Measurements from ENCODE around the gene SPRY1.

Gene SPRY1

GRCh38 chr4:123408471-123409084, 12.0 kb downstream of the SPRY1 start:
- Histone ChIP-seq H3K27me3 (ENCODE audit: control insufficient read depth in 2 of 2, insufficient read depth in 2 of 2, low read length in 2 of 2) (no peaks in the 10 kb centered on the region), H3K36me3 (ENCODE audit: control insufficient read depth in 2 of 2, insufficient read depth in 2 of 2, low read length in 2 of 2) (peaks cover 0 to 5% of the 10 kb centered on the region in 2 donors), H3K27ac (ENCODE audit: low read depth in 2 of 2, low read length in 2 of 2) (no peak overlapping the region), H3K4me3 (ENCODE audit: low read length in 2 of 2) (no peak overlapping the region), H3K4me1 (ENCODE audit: control insufficient read depth in 2 of 2, insufficient read depth in 2 of 2, low read length in 2 of 2) (peaks cover 4 to 9% of the 10 kb centered on the region in 2 donors), H3K9ac (ENCODE audit: low read depth in 1 of 2, low read length in 2 of 2) (no peak overlapping the region), H3K9me3 (ENCODE audit: control insufficient read depth in 2 of 2, low read length in 2 of 2) (no peaks in the 10 kb centered on the region)

GRCh38 chr4:123409334-123409733, 12.7 kb downstream of the SPRY1 start:
- peaks cover 7 to 9% of the 10 kb centered on the region in 2 donors for H3K4me1 ChIP-seq (ENCODE audit: control insufficient read depth in 2 of 2, insufficient read depth in 2 of 2, low read length in 2 of 2)
- no peaks in the 10 kb centered on the region for H3K27me3 ChIP-seq (ENCODE audit: control insufficient read depth in 2 of 2, insufficient read depth in 2 of 2, low read length in 2 of 2)
- H3K36me3 ChIP-seq (ENCODE audit: control insufficient read depth in 2 of 2, insufficient read depth in 2 of 2, low read length in 2 of 2) = peaks cover 0 to 4% of the 10 kb centered on the region in 2 donors
- H3K27ac ChIP-seq (ENCODE audit: low read depth in 2 of 2, low read length in 2 of 2) = no peak overlapping the region
- no peaks in the 10 kb centered on the region for H3K9me3 ChIP-seq (ENCODE audit: control insufficient read depth in 2 of 2, low read length in 2 of 2)
- no peak overlapping the region for H3K9ac ChIP-seq (ENCODE audit: low read depth in 1 of 2, low read length in 2 of 2)
- H3K4me3 ChIP-seq (ENCODE audit: low read length in 2 of 2) = no peak overlapping the region

GRCh38 chr4:123411514-123411913, 14.9 kb downstream of the SPRY1 start:
- H3K4me3 ChIP-seq (ENCODE audit: low read length in 2 of 2) = no peak overlapping the region
- H3K27ac ChIP-seq (ENCODE audit: low read depth in 2 of 2, low read length in 2 of 2) = no peak overlapping the region
- no peak overlapping the region for H3K9ac ChIP-seq (ENCODE audit: low read depth in 1 of 2, low read length in 2 of 2)
- H3K36me3 ChIP-seq (ENCODE audit: control insufficient read depth in 2 of 2, insufficient read depth in 2 of 2, low read length in 2 of 2) = no peaks in the 10 kb centered on the region
- H3K27me3 ChIP-seq (ENCODE audit: control insufficient read depth in 2 of 2, insufficient read depth in 2 of 2, low read length in 2 of 2) = no peaks in the 10 kb centered on the region
- peaks cover 7 to 9% of the 10 kb centered on the region in 2 donors for H3K4me1 ChIP-seq (ENCODE audit: control insufficient read depth in 2 of 2, insufficient read depth in 2 of 2, low read length in 2 of 2)
- no peaks in the 10 kb centered on the region for H3K9me3 ChIP-seq (ENCODE audit: control insufficient read depth in 2 of 2, low read length in 2 of 2)

- Histone ChIP-seq H3K27me3 (ENCODE audit: control insufficient read depth in 2 of 2, insufficient read depth in 2 of 2, low read length in 2 of 2) (no peaks in the 10 kb centered on the region), H3K36me3 (ENCODE audit: control insufficient read depth in 2 of 2, insufficient read depth in 2 of 2, low read length in 2 of 2) (no peaks in the 10 kb centered on the region), H3K4me1 (ENCODE audit: control insufficient read depth in 2 of 2, insufficient read depth in 2 of 2, low read length in 2 of 2) (peaks cover 7 to 9% of the 10 kb centered on the region in 2 donors), H3K9me3 (ENCODE audit: control insufficient read depth in 2 of 2, low read length in 2 of 2) (no peaks in the 10 kb centered on the region), H3K9ac (ENCODE audit: low read depth in 1 of 2, low read length in 2 of 2) (no peak overlapping the region), H3K27ac (ENCODE audit: low read depth in 2 of 2, low read length in 2 of 2) (peak overlapping the region; percentile 27), H3K4me3 (ENCODE audit: low read length in 2 of 2) (no peak overlapping the region)
These were observed 15.5 kb downstream of the SPRY1 start for GRCh38 chr4:123412091-123412505.

GRCh38 chr4:123412700-123413512, 16.3 kb downstream of the SPRY1 start:
- H3K27me3 ChIP-seq (ENCODE audit: control insufficient read depth in 2 of 2, insufficient read depth in 2 of 2, low read length in 2 of 2) = no peaks in the 10 kb centered on the region
- H3K4me1 ChIP-seq (ENCODE audit: control insufficient read depth in 2 of 2, insufficient read depth in 2 of 2, low read length in 2 of 2) = peaks cover 8 to 9% of the 10 kb centered on the region in 2 donors
- H3K27ac ChIP-seq (ENCODE audit: low read depth in 2 of 2, low read length in 2 of 2) = peak overlapping the region in 1 of 2 donors; percentile 11
- H3K9me3 ChIP-seq (ENCODE audit: control insufficient read depth in 2 of 2, low read length in 2 of 2) = no peaks in the 10 kb centered on the region
- no peaks in the 10 kb centered on the region for H3K36me3 ChIP-seq (ENCODE audit: control insufficient read depth in 2 of 2, insufficient read depth in 2 of 2, low read length in 2 of 2)
- H3K4me3 ChIP-seq (ENCODE audit: low read length in 2 of 2) = no peak overlapping the region
- H3K9ac ChIP-seq (ENCODE audit: low read depth in 1 of 2, low read length in 2 of 2) = no peak overlapping the region

GRCh38 chr4:123415576-123415975, 19.0 kb downstream of the SPRY1 start:
- Histone ChIP-seq H3K36me3 (ENCODE audit: control insufficient read depth in 2 of 2, insufficient read depth in 2 of 2, low read length in 2 of 2) (no peaks in the 10 kb centered on the region), H3K9ac (ENCODE audit: low read depth in 1 of 2, low read length in 2 of 2) (no peak overlapping the region), H3K27ac (ENCODE audit: low read depth in 2 of 2, low read length in 2 of 2) (no peak overlapping the region), H3K27me3 (ENCODE audit: control insufficient read depth in 2 of 2, insufficient read depth in 2 of 2, low read length in 2 of 2) (no peaks in the 10 kb centered on the region), H3K4me1 (ENCODE audit: control insufficient read depth in 2 of 2, insufficient read depth in 2 of 2, low read length in 2 of 2) (peaks cover 9 to 15% of the 10 kb centered on the region in 2 donors), H3K4me3 (ENCODE audit: low read length in 2 of 2) (no peak overlapping the region), H3K9me3 (ENCODE audit: control insufficient read depth in 2 of 2, low read length in 2 of 2) (no peaks in the 10 kb centered on the region)

- no peak overlapping the region for H3K4me3 ChIP-seq (ENCODE audit: low read length in 2 of 2)
- no peak overlapping the region for H3K9ac ChIP-seq (ENCODE audit: low read depth in 1 of 2, low read length in 2 of 2)
- no peaks in the 10 kb centered on the region for H3K36me3 ChIP-seq (ENCODE audit: control insufficient read depth in 2 of 2, insufficient read depth in 2 of 2, low read length in 2 of 2)
- peaks cover 9 to 15% of the 10 kb centered on the region in 2 donors for H3K4me1 ChIP-seq (ENCODE audit: control insufficient read depth in 2 of 2, insufficient read depth in 2 of 2, low read length in 2 of 2)
- no peaks in the 10 kb centered on the region for H3K27me3 ChIP-seq (ENCODE audit: control insufficient read depth in 2 of 2, insufficient read depth in 2 of 2, low read length in 2 of 2)
- H3K9me3 ChIP-seq (ENCODE audit: control insufficient read depth in 2 of 2, low read length in 2 of 2) = no peaks in the 10 kb centered on the region
- H3K27ac ChIP-seq (ENCODE audit: low read depth in 2 of 2, low read length in 2 of 2) = no peak overlapping the region
These were observed 19.4 kb downstream of the SPRY1 start for GRCh38 chr4:123415977-123416376.

- Histone ChIP-seq H3K36me3 (ENCODE audit: control insufficient read depth in 2 of 2, insufficient read depth in 2 of 2, low read length in 2 of 2) (no peaks in the 10 kb centered on the region), H3K27me3 (ENCODE audit: control insufficient read depth in 2 of 2, insufficient read depth in 2 of 2, low read length in 2 of 2) (no peaks in the 10 kb centered on the region), H3K9ac (ENCODE audit: low read depth in 1 of 2, low read length in 2 of 2) (no peak overlapping the region), H3K9me3 (ENCODE audit: control insufficient read depth in 2 of 2, low read length in 2 of 2) (no peaks in the 10 kb centered on the region), H3K4me1 (ENCODE audit: control insufficient read depth in 2 of 2, insufficient read depth in 2 of 2, low read length in 2 of 2) (peaks cover 3 to 17% of the 10 kb centered on the region in 2 donors), H3K4me3 (ENCODE audit: low read length in 2 of 2) (no peak overlapping the region), H3K27ac (ENCODE audit: low read depth in 2 of 2, low read length in 2 of 2) (peak overlapping the region in 1 of 2 donors; percentile 19)
These were observed 21.2 kb downstream of the SPRY1 start for GRCh38 chr4:123417813-123418212.

GRCh38 chr4:123418351-123418931, 21.8 kb downstream of the SPRY1 start:
- H3K27me3 ChIP-seq (ENCODE audit: control insufficient read depth in 2 of 2, insufficient read depth in 2 of 2, low read length in 2 of 2) = no peaks in the 10 kb centered on the region
- H3K4me1 ChIP-seq (ENCODE audit: control insufficient read depth in 2 of 2, insufficient read depth in 2 of 2, low read length in 2 of 2) = peaks cover 0 to 13% of the 10 kb centered on the region in 2 donors
- no peaks in the 10 kb centered on the region for H3K9me3 ChIP-seq (ENCODE audit: control insufficient read depth in 2 of 2, low read length in 2 of 2)
- H3K27ac ChIP-seq (ENCODE audit: low read depth in 2 of 2, low read length in 2 of 2) = peak overlapping the region; percentile 5 to 19
- no peaks in the 10 kb centered on the region for H3K36me3 ChIP-seq (ENCODE audit: control insufficient read depth in 2 of 2, insufficient read depth in 2 of 2, low read length in 2 of 2)
- H3K9ac ChIP-seq (ENCODE audit: low read depth in 1 of 2, low read length in 2 of 2) = no peak overlapping the region
- H3K4me3 ChIP-seq (ENCODE audit: low read length in 2 of 2) = no peak overlapping the region

Measured in mucosa of rectum (tissue), 2 donors.